ENCODE measurements around the gene PRIM2. TPM values are rescaled to one million over a fixed set of nuclear protein-coding genes. Genes with fewer than 3 reads are reported as not detected.
"Not testable (repeated sequence)": the region's sequence is repeated elsewhere in the genome, so short reads cannot be mapped to it uniquely, and the experiment has no call there.

PRIM2 gene
- total and polyA plus RNA-seq, 9 of the 15 experiments (the other 6 are each of a cell fraction or from before 2014, with no cell fraction given): 19.8 to 57.5 (median 33.4) TPM

- POLR2A ChIA-PET; H3K4me3 ChIP-seq; BruUV-seq (replicated peaks); CTCF ChIA-PET (ENCODE audit: low intra/inter-chr PET ratio); H3K9me1 ChIP-seq (ENCODE audit: control insufficient read depth, insufficient read depth, low read length); ATAC-seq; H4K20me1 ChIP-seq (replicated peaks; ENCODE audit: control insufficient read depth, insufficient read depth, low read length); H3K9ac ChIP-seq (ENCODE audit: insufficient read depth in 1 of 2, low read depth in 2 of 2, low read length in 2 of 2); DNase-seq (ENCODE audit: extremely low read depth in 1 of 4, low spot score in 3 of 4); H3K9me3 ChIP-seq (replicated peaks; ENCODE audit: control insufficient read depth, insufficient read depth, low read depth, low read length); FAIRE-seq; H3K36me3 ChIP-seq (ENCODE audit: control insufficient read depth, insufficient read depth, low read length); intact Hi-C loops (cut with micrococcal nuclease); H3K79me2 ChIP-seq (ENCODE audit: control insufficient read depth, insufficient read depth, low read length); H3K4me1 ChIP-seq (replicated peaks in 1 of 2; ENCODE audit: control insufficient read depth in 2 of 2, insufficient read depth in 2 of 2, low read length in 2 of 2); H3K27ac ChIP-seq (ENCODE audit: extremely low read depth, low read depth, low read length); in situ Hi-C loops (cut with MboI); H3K27me3 ChIP-seq (ENCODE audit: control insufficient read depth in 2 of 2, insufficient read depth in 2 of 2, low read length in 2 of 2); H2AFZ ChIP-seq (ENCODE audit: low read depth, low read length); H3K4me2 ChIP-seq (ENCODE audit: insufficient read depth, low read length): not testable (repeated sequence)
- WGBS (ENCODE audit: insufficient coverage, low coverage, missing lambda C conversion rate): 86% methylated on average over 7 of the region's 7 CpGs
Observed at GRCh38 chr6:57491795-57492194, 174.4 kb downstream of the PRIM2 start.

- H3K4me1 ChIP-seq (replicated peaks in 1 of 2; ENCODE audit: control insufficient read depth in 2 of 2, insufficient read depth in 2 of 2, low read length in 2 of 2); FAIRE-seq; H3K36me3 ChIP-seq (ENCODE audit: control insufficient read depth, insufficient read depth, low read length); H4K20me1 ChIP-seq (replicated peaks; ENCODE audit: control insufficient read depth, insufficient read depth, low read length); ATAC-seq; CTCF ChIA-PET (ENCODE audit: low intra/inter-chr PET ratio); in situ Hi-C loops (cut with MboI); H3K9ac ChIP-seq (ENCODE audit: insufficient read depth in 1 of 2, low read depth in 2 of 2, low read length in 2 of 2); H3K4me3 ChIP-seq; BruUV-seq (replicated peaks); H3K4me2 ChIP-seq (ENCODE audit: insufficient read depth, low read length); H2AFZ ChIP-seq (ENCODE audit: low read depth, low read length); POLR2A ChIA-PET; H3K9me3 ChIP-seq (replicated peaks; ENCODE audit: control insufficient read depth, insufficient read depth, low read depth, low read length); intact Hi-C loops (cut with micrococcal nuclease); DNase-seq (ENCODE audit: extremely low read depth in 1 of 4, low spot score in 3 of 4); H3K27me3 ChIP-seq (ENCODE audit: control insufficient read depth in 2 of 2, insufficient read depth in 2 of 2, low read length in 2 of 2); H3K9me1 ChIP-seq (ENCODE audit: control insufficient read depth, insufficient read depth, low read length); H3K27ac ChIP-seq (ENCODE audit: extremely low read depth, low read depth, low read length); H3K79me2 ChIP-seq (ENCODE audit: control insufficient read depth, insufficient read depth, low read length): not testable (repeated sequence)
- WGBS (ENCODE audit: insufficient coverage, low coverage, missing lambda C conversion rate): 67% methylated on average over 2 of the region's 2 CpGs
Observed at GRCh38 chr6:57496251-57496650, 178.8 kb downstream of the PRIM2 start.

GRCh38 chr6:57500368-57501021, 183.1 kb downstream of the PRIM2 start:
- DNase-seq (ENCODE audit: extremely low read depth in 1 of 4, low spot score in 3 of 4); H3K27me3 ChIP-seq (ENCODE audit: control insufficient read depth in 2 of 2, insufficient read depth in 2 of 2, low read length in 2 of 2); H3K79me2 ChIP-seq (ENCODE audit: control insufficient read depth, insufficient read depth, low read length); CTCF ChIA-PET (ENCODE audit: low intra/inter-chr PET ratio); H3K9me3 ChIP-seq (replicated peaks; ENCODE audit: control insufficient read depth, insufficient read depth, low read depth, low read length); H3K9ac ChIP-seq (ENCODE audit: insufficient read depth in 1 of 2, low read depth in 2 of 2, low read length in 2 of 2); H3K36me3 ChIP-seq (ENCODE audit: control insufficient read depth, insufficient read depth, low read length); POLR2A ChIA-PET; H3K4me3 ChIP-seq; H2AFZ ChIP-seq (ENCODE audit: low read depth, low read length); in situ Hi-C loops (cut with MboI); ATAC-seq; H4K20me1 ChIP-seq (replicated peaks; ENCODE audit: control insufficient read depth, insufficient read depth, low read length); intact Hi-C loops (cut with micrococcal nuclease); H3K27ac ChIP-seq (ENCODE audit: extremely low read depth, low read depth, low read length); H3K4me1 ChIP-seq (replicated peaks in 1 of 2; ENCODE audit: control insufficient read depth in 2 of 2, insufficient read depth in 2 of 2, low read length in 2 of 2); H3K4me2 ChIP-seq (ENCODE audit: insufficient read depth, low read length); H3K9me1 ChIP-seq (ENCODE audit: control insufficient read depth, insufficient read depth, low read length); FAIRE-seq; BruUV-seq (replicated peaks): not testable (repeated sequence)
- 33% methylated on average over 4 of the region's 4 CpGs for WGBS (ENCODE audit: insufficient coverage, low coverage, missing lambda C conversion rate)

GRCh38 chr6:57502387-57502786, 185.0 kb downstream of the PRIM2 start:
- CTCF ChIA-PET (ENCODE audit: low intra/inter-chr PET ratio); H3K9me3 ChIP-seq (replicated peaks; ENCODE audit: control insufficient read depth, insufficient read depth, low read depth, low read length); H3K9ac ChIP-seq (ENCODE audit: insufficient read depth in 1 of 2, low read depth in 2 of 2, low read length in 2 of 2); BruUV-seq (replicated peaks); H3K9me1 ChIP-seq (ENCODE audit: control insufficient read depth, insufficient read depth, low read length); DNase-seq (ENCODE audit: extremely low read depth in 1 of 4, low spot score in 3 of 4); H3K4me3 ChIP-seq; H4K20me1 ChIP-seq (replicated peaks; ENCODE audit: control insufficient read depth, insufficient read depth, low read length); intact Hi-C loops (cut with micrococcal nuclease); FAIRE-seq; in situ Hi-C loops (cut with MboI); H3K79me2 ChIP-seq (ENCODE audit: control insufficient read depth, insufficient read depth, low read length); H3K27ac ChIP-seq (ENCODE audit: extremely low read depth, low read depth, low read length); H3K36me3 ChIP-seq (ENCODE audit: control insufficient read depth, insufficient read depth, low read length); H3K4me2 ChIP-seq (ENCODE audit: insufficient read depth, low read length); POLR2A ChIA-PET; ATAC-seq; H3K4me1 ChIP-seq (replicated peaks in 1 of 2; ENCODE audit: control insufficient read depth in 2 of 2, insufficient read depth in 2 of 2, low read length in 2 of 2); H3K27me3 ChIP-seq (ENCODE audit: control insufficient read depth in 2 of 2, insufficient read depth in 2 of 2, low read length in 2 of 2); H2AFZ ChIP-seq (ENCODE audit: low read depth, low read length): not testable (repeated sequence)
- WGBS (ENCODE audit: insufficient coverage, low coverage, missing lambda C conversion rate): 79% methylated on average over 9 of the region's 10 CpGs
